ENCODE data around the gene CEP120. TPM values are rescaled to one million over a fixed set of nuclear protein-coding genes. Genes with fewer than 3 reads are reported as not detected.
A peak's percentile ranks its signal among the peaks of the same experiment; 100 is the strongest.
"Not testable (repeated sequence)": the region's sequence is repeated elsewhere in the genome, so short reads cannot be mapped to it uniquely, and the experiment has no call there.

CEP120 gene
- total RNA-seq, 1 experiment from 2014 or later = 24.6 TPM

DNA sequence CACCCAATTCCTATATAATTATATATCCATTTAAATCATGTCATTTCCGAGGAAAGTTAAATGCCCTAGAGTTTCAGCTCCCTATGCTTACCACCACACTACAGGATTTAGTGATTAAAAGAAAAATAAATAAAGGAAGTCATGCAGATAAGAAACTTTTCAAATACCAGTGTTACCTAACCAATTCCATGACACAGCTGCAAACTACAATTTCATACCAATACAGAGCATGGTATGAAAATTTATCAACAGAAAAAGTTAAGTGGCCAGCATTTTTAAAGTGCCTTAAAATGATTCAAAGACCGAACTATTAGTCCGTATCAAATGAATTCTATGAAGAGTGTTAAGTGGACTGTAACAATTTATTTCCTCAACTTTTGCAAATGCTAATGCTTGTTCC, 35.9 kb downstream of the CEP120 start:
- DNase-seq (ENCODE audit: low read depth) = no peak

DNA sequence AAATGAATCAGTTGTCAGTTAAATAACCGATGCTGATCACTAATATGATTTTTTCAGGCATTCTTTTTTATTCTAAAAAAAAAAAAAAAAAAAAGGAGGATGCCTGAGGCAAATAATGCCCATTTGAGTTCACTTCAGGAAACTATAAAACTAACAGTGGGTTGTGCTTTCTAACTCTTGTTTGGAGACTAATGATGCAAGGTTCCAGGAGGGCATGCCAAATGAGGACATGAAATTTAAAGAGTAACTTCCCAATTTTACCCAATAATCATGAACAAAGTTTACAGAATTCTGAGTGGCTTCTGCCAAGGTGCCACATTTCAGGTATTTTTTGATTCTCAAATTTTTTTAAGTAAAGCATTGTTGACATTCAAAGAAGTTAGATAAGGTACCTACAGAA, 41.0 kb downstream of the CEP120 start:
- no peak for DNase-seq (ENCODE audit: low read depth)

GRCh38 chr5:123371575-123372179, 51.5 kb downstream of the CEP120 start:
- peak; percentile 29 for DNase-seq (ENCODE audit: low read depth)

DNA sequence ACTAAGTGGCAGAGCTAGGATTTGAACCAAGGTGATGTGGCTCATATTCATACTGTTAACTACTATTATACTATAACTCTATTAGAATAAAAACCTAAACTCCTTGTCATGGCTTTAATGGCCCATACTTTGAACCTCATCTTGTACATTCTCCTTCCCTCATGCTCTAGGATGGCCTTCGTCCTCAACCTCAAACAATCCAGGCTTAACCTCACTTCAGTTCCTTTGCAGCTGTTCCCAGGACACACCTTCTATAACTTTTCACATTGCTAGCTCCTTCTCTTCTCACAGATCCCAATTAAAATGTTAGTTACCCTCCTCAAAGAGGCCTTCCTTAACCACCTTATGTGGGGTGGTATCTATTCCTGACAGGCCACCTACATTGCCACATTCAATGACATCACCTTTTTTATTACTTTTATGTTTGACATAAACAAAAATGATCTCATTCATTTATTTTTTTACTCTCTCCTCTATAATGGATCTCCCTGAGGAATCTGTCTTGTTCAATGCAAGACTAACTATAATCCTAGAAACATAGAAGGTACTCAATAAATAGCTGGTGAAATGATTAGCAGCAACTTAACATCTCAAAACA, 53.7 kb downstream of the CEP120 start:
- DNase-seq (ENCODE audit: low read depth) = no peak

DNA sequence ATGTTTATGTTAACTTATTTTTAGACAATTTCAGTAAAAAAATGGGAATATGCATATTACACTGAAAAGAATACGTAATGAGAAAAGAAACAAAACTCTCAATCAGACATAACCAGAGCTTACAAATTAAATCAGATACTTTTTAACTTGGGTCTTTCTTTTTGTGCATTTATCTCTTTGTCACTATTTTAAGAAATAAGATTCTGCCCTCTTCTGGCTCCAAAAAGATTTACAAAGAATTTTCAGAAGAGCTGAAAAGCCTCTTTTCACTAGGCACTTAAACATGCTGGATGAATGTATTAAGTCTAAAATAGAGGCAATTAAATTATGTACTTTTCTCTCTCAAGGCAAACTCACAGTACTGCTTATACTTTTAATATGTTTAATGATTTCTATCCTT, 55.5 kb downstream of the CEP120 start:
- peak; percentile 5 for DNase-seq (ENCODE audit: low read depth)

DNA sequence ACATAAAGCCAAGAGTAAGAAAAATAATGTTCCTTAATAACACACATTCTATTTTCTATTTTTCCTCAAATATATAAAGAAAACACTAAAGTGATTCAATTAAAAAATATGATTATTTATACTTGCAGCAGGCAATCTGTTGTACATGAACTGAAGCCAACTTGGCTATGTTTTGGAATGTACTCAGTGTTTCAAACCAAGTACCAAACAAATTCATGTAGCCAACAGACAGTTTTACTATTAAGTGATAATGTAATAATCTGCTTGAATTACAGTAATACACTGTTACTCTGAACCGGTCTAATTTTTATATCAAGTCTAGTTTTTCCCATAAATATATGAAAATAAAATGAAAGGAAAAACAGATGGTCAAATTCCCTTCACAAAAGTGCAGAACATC, 58.0 kb downstream of the CEP120 start:
- no peak for DNase-seq (ENCODE audit: low read depth)

- no peak for DNase-seq (ENCODE audit: low read depth)
Observed at GRCh38 chr5:123364441-123365155, 58.6 kb downstream of the CEP120 start.

GRCh38 chr5:123360910-123361309, 62.3 kb downstream of the CEP120 start:
- DNase-seq (ENCODE audit: low read depth) = no peak

- no peak for DNase-seq (ENCODE audit: low read depth)
Observed at GRCh38 chr5:123360201-123360571, 63.0 kb downstream of the CEP120 start.

- DNase-seq (ENCODE audit: low read depth) = no peak
Observed at GRCh38 chr5:123359454-123360200, 63.6 kb downstream of the CEP120 start.

GRCh38 chr5:123358751-123359150, 64.5 kb downstream of the CEP120 start:
- no peak for DNase-seq (ENCODE audit: low read depth)

DNA sequence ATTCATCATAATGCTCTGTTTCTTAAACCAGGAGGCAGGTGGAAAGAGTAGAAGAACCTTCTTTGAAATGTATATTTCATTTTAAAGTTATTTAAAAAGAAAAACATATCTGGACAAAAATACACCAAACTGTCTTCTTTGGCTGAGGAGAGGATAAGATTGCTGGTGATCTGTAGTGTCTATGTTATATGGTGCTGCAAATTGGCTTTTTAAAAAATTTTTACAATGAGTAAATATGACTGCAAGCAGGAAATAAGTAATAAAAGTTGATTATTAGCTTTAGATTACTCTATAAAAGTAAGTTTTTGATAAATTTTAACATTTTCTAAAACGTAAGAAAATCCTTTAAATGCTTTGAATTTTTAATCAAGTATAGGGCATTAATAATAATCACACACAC, 64.9 kb downstream of the CEP120 start:
- no peak for DNase-seq (ENCODE audit: low read depth)

DNA sequence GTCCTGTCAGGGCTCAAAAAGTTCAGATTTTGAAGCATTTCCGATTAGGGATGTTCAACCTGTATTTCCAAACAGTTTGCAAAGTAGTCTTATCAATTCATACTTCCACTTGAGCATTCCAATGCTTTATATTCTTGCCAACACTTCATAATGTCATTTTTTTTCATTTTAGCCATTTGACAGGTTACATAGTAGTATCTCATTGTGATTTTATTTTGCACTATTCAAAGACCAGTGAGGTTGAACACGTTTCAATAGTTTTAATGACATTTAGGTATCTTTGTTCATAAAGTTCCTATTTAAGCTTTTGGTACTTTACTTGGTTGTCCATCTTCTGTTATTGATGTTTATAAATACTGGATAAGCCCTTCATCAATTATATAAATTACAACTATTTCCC, 71.4 kb downstream of the CEP120 start:
- no peak for DNase-seq (ENCODE audit: low read depth)

GRCh38 chr5:123351240-123351639, 72.0 kb downstream of the CEP120 start:
- no peak for DNase-seq (ENCODE audit: low read depth)

GRCh38 chr5:123350742-123351141, 72.5 kb downstream of the CEP120 start:
- DNase-seq (ENCODE audit: low read depth) = no peak

GRCh38 chr5:123344816-123345426, 78.3 kb downstream of the CEP120 start:
- peak; percentile 5 for DNase-seq (ENCODE audit: low read depth)

- no peak for DNase-seq (ENCODE audit: low read depth)
Observed at GRCh38 chr5:123340928-123341327, 82.3 kb downstream of the CEP120 start.

- not testable (repeated sequence) for DNase-seq (ENCODE audit: low read depth)
Observed at GRCh38 chr5:123308377-123308776, 114.8 kb downstream of the CEP120 start.

DNA sequence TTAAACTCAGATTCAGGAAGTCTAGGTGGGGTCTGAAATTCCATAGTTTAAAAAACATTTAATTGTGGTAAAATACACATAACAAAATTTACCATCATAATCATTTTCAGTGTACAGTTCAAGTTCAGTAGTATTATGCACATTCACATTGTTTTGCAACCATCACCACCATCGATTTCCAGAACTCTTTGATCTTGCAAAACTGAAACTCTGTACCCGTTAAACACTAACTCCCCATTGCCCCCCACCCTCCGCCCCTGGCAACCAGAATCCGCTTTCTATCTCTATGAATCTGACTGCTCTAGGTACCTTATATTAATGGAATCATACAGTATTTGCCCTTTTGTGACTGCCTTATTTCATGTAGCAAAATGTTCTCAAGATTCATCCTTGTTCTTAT, 117.5 kb downstream of the CEP120 start:
- DNase-seq (ENCODE audit: low read depth) = no peak

DNA sequence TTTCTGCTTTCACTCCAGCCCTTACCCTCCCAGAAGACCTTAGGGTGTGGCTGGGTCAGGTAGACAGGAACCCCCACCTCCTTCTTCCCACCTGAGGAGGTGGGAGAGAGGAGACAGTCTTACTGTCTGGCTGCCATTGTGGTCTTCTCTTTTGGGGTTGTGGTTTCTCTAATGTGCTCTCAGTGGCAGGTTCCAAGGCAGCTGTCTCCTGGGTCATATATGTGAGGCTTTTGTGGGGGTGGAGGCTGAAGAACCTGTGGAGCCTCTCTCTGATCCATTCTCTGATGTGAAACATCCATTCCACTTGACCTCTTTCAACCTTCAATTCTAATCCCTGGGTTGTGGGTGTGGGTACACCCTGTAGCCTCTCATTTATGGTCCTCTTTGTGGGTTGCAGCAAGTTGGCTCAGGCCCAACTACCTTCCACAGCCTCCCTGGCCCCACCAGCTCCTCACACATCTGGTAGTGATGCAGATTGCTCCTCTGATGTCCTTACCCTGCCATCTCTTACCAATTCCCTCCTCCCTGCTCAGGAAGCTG, 118.4 kb downstream of the CEP120 start:
- no peak for DNase-seq (ENCODE audit: low read depth)

DNA sequence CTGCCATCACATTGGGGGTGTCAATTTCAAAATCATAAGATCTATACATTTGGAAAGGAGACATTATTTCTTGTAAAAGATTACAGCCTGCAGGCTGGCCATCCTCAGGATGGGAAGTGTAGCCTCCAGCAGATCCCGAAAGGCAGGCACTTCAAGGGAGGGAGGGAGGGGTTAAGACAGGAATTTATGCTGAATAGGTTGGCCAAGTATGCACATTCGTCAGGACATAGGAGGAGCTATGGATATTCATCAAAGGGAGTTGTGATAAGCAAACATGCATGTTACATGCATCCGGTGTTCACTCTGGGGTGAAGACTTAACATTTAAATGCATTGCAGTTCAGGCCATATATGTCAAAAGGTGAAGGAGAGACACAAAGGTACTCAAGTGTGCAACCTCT, 119.4 kb downstream of the CEP120 start:
- no peak for DNase-seq (ENCODE audit: low read depth)

DNA sequence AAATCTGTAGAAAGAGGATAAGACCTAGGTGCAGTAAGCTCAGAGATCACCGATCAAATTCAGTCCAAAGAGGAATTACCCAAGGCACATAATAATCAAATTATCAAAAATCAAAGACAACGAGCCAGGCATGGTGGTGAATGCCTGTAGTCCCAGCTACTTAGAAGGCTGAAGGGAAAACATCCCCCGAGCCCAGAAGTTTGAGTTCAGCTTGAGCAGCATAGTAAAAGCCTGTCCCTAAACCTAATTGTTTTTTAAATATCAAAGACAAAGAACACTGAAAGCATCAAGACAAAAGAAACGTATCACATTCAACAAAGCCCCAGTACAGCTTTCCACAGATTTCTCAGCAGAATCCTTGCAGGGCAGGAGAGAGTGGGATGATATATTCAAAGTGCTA, 122.9 kb downstream of the CEP120 start:
- DNase-seq (ENCODE audit: low read depth) = no peak

All from LHCN-M2 (cell line).